Nephron (organoid): ENCODE measurements around the gene KRTAP23-1.

Source experiments
- H3K27ac Mint-ChIP-seq, 3 experiments: 2 replicates each; pipeline ENCODE4 v1.8.0; 2020; ENCODE audit warnings: mixed read lengths in 3 of 3, mild to moderate bottlenecking in 2 of 3, moderate library complexity in 1 of 3
- H3K27me3 Mint-ChIP-seq: 2 replicates; pipeline ENCODE4 v1.8.0; 2021; ENCODE audit warnings: low read depth, mild to moderate bottlenecking, moderate library complexity, mixed read lengths
- H3K36me3 Mint-ChIP-seq: 2 replicates; pipeline ENCODE4 v1.8.0; 2020; ENCODE audit warnings: low read depth, mixed read lengths
- H3K4me1 Mint-ChIP-seq: 2 replicates; pipeline ENCODE4 v1.8.0; 2020; ENCODE audit warnings: mixed read lengths
- H3K4me3 Mint-ChIP-seq, 3 experiments: 2 replicates each; pipeline ENCODE4 v1.8.0; 2020; ENCODE audit warnings: mild to moderate bottlenecking in 3 of 3, mixed read lengths in 3 of 3, moderate library complexity in 2 of 3
- H3K9me3 Mint-ChIP-seq: 2 replicates; pipeline ENCODE4 v1.8.0; 2020; ENCODE audit warnings: mixed read lengths
- CTCF ChIP-seq, 3 experiments: fragments of 200-600 bp; sonication (generic); IDR thresholded peaks; one replicate each; pipeline ENCODE4 v1.5.0; 2021; ENCODE audit warnings: antibody characterized with exemption in 3 of 3; ENCODE audit not compliant: unreplicated experiment in 3 of 3

KRTAP23-1 gene

GRCh38 chr21:30329203-30329875, 19.1 kb downstream of the KRTAP23-1 start:
- H3K9me3 Mint-ChIP-seq, result no peaks in the 10 kb centered on the region
- no peaks in the 10 kb centered on the region for H3K27me3 Mint-ChIP-seq
- TF ChIP-seq CTCF (IDR thresholded peaks at IDR 0.05; ENCODE audit: unreplicated experiment in 3 of 3), result no peak
- no peaks in the 10 kb centered on the region for H3K4me1 Mint-ChIP-seq
- no peaks in the 10 kb centered on the region for H3K36me3 Mint-ChIP-seq
- H3K4me3 Mint-ChIP-seq, result no peak overlapping the region
- H3K27ac Mint-ChIP-seq, result no peak overlapping the region

GRCh38 chr21:30326390-30326789, 22.0 kb downstream of the KRTAP23-1 start:
- Mint-ChIP-seq H3K27me3 (no peaks in the 10 kb centered on the region), H3K27ac (no peak overlapping the region), H3K4me3 (no peak overlapping the region), H3K9me3 (no peaks in the 10 kb centered on the region), H3K36me3 (no peaks in the 10 kb centered on the region), H3K4me1 (no peaks in the 10 kb centered on the region)
- TF ChIP-seq CTCF (IDR thresholded peaks at IDR 0.05; ENCODE audit: unreplicated experiment in 3 of 3), result no peak

- H3K9me3 Mint-ChIP-seq, result no peaks in the 10 kb centered on the region
- H3K4me1 Mint-ChIP-seq, result no peaks in the 10 kb centered on the region
- no peak within 1 kb of the TSS for H3K27ac Mint-ChIP-seq
- TF ChIP-seq CTCF (IDR thresholded peaks at IDR 0.05; ENCODE audit: unreplicated experiment in 3 of 3), result no peak
- H3K36me3 Mint-ChIP-seq, result no peaks in the 10 kb centered on the region
- H3K27me3 Mint-ChIP-seq, result no peaks in the 10 kb centered on the region
- H3K4me3 Mint-ChIP-seq, result no peak within 1 kb of the TSS
These were observed 28.2 kb downstream of the KRTAP23-1 start, which contains the start of gene KRTAP26-1 for GRCh38 chr21:30320215-30320614. KRTAP26-1 (minus strand) TSS chr21:30320315; CDS start chr21:30320035, 280 bp downstream.

- Mint-ChIP-seq H3K4me3 (no peak overlapping the region), H3K4me1 (no peaks in the 10 kb centered on the region), H3K27me3 (no peaks in the 10 kb centered on the region), H3K9me3 (no peaks in the 10 kb centered on the region), H3K36me3 (no peaks in the 10 kb centered on the region), H3K27ac (no peak overlapping the region)
- no peak for TF ChIP-seq CTCF (IDR thresholded peaks at IDR 0.05; ENCODE audit: unreplicated experiment in 3 of 3)
These were observed 32.7 kb downstream of the KRTAP23-1 start for GRCh38 chr21:30315701-30316100.

- no peaks in the 10 kb centered on the region for H3K36me3 Mint-ChIP-seq
- no peaks in the 10 kb centered on the region for H3K27me3 Mint-ChIP-seq
- peaks cover 8% of the 10 kb centered on the region for H3K4me1 Mint-ChIP-seq
- no peak for TF ChIP-seq CTCF (IDR thresholded peaks at IDR 0.05; ENCODE audit: unreplicated experiment in 3 of 3)
- peak overlapping the region in 2 of 3 experiments; percentile 8 to 24 for H3K27ac Mint-ChIP-seq
- H3K4me3 Mint-ChIP-seq, result no peak overlapping the region
- peaks cover 2% of the 10 kb centered on the region for H3K9me3 Mint-ChIP-seq
These were observed 41.5 kb downstream of the KRTAP23-1 start for GRCh38 chr21:30306884-30307283.

GRCh38 chr21:30305136-30305535, 43.3 kb downstream of the KRTAP23-1 start:
- H3K4me1 Mint-ChIP-seq, result peaks cover 8% of the 10 kb centered on the region
- H3K27ac Mint-ChIP-seq, result no peak overlapping the region
- no peak for TF ChIP-seq CTCF (IDR thresholded peaks at IDR 0.05; ENCODE audit: unreplicated experiment in 3 of 3)
- H3K36me3 Mint-ChIP-seq, result no peaks in the 10 kb centered on the region
- no peak overlapping the region for H3K4me3 Mint-ChIP-seq
- no peaks in the 10 kb centered on the region for H3K27me3 Mint-ChIP-seq
- H3K9me3 Mint-ChIP-seq, result peaks cover 2% of the 10 kb centered on the region
